GM19452 (cell line): ENCODE measurements around the gene CUTC.

ENCODE experiments used
- ATAC-seq: cut with Tn5 transposase; IDR thresholded peaks from one replicate; pipeline ENCODE4 v1.9.1; 2021; ENCODE audit not compliant: unreplicated experiment

The CUTC gene

DNA sequence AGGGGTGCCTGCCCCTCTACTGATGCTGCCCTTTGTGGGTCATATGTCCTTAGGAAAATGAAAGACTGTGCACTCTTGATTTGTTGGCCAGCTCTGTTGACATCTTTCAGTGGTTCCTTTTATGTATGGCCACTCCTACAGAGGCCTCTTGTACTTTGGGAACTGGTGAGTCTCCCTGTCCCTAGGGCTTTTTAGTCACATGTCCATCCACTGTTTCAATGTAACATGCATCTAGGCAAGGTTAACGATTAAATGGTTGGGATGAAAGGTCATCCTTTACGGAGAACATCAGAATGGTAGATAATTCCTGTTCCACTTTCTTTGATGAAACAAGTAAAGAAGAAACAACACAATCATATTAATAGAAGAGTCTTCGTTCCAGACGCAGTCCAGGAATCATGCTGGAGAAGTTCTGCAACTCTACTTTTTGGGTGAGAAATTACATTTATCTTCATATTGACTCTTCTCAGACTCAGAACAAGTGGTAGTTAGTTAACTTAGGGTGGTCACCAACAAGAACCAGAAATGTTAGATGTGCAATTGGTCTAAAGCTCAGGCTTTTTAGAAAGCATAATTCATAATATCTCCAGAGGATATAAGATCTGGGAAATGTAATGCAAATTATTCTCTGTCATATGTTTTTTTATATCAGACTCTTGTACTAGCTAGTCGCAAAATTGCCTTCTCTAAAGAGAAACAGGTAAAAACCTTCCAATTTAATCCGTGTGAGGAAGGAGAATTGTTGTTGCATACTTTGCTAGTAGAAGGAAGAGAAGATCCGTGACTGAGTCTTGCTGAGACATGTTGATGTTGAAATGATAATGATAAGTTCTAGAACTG, 50.6 kb downstream of the CUTC start, which contains the start of gene ABCC2:
Gene ABCC2, plus strand, starts transcription at position 194 of the 840 bp plus-strand sequence. Its CDS starts 205 bp downstream, at position 399.
- no peak for ATAC-seq

- no peak for ATAC-seq
Measured at GRCh38 chr10:99784016-99784726, 52.1 kb downstream of the CUTC start.

- no peak for ATAC-seq
Measured at GRCh38 chr10:99784727-99785441, 52.9 kb downstream of the CUTC start.

DNA sequence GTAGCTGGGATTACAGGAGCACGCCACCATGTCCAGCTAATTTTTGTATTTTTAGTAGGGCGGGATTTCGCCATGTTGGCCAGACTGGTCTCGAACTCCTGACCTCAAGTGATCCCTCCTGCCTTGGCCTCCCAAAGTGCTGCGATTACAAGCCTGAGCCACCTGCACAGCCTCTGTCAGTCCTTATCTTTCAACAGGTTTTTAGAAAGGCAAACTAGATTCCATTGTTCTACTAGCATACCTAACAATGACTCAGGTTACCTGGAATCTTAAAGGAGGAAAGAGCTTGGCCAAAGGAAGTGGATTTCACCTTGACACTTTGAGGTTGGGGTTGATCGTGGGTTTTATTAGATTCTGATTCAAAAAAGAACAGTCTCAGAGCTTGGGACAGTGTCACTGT, 53.6 kb downstream of the CUTC start:
- no peak for ATAC-seq

DNA sequence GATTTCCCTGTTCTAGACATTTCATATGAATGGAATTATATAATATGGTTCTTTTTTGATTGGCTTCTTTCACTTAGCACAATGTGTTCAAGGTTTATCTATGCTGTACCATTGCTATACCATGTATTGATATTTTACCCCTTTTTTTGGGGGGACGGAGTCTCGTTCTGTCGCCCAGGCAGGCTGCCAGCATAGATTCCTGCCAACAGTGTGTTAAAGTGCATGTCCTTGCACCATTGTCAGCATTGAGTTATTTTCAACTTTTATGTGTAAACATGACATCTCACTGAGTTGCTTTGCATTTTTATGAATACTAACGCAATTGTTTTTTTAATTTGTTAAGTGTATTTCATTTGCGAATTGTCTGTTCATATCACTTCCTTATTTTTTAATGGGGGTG, 55.3 kb downstream of the CUTC start:
- no peak for ATAC-seq

DNA sequence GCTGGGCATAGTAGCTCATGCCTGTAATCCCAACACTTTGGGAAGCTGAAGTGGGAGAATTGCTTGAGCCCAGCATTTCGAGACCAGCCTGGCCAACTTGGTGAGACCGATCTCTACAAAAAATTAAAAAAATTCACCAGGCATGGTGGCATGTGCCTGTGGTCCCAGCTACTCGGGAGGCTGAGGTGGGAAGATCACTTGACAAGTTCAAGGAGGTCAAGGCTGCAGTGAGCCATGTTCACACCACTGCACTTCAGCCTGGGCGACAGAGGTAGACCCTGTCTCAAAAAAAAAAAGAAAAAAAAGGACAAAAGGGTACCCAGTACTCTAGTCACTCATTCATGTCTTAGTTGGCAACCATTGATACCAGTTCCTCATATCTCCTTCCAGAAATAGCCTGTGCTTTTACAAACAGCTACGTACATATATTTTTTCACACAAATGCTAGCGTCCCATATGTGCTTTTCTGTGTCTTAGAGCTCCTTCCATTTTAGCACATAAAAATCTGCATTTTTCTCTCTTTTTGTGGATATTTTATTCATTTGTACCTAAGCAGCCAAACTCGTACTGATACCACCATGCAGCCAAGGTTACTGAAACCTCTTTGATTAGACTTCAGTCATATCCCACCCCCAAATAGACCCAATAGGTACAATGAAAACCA, 55.9 kb downstream of the CUTC start:
- ATAC-seq = no peak

DNA sequence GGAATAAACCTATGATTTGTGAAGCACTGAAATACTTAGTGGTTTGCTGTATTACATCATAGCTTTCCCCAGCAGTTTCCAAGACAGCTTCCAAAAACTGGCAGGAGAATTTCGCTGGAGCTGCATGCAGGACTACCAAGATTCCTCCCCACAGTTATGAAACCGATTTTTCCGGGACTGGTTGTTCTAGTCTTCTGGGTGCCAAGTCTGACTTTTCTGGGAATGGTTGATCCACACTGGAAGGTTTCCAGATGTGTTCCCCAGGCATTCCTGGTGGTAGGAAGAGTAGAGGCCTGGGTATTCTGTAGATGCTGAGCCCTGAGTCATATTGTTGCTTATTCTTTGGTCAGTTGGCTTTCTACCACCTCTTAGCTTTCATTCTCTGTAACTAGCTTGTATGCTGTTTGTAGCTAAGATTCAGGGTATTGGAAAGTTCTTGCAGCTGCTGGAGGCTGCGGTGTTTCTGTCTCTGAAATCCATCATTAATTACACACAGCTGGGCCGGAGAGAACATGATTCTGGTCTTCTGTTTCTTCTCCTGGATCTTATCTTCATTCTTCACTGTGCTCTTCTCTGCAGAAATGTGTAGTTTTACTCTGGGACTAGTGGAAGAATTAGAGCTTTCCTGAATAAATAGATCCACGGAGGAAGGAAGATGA, 56.7 kb downstream of the CUTC start:
- no peak for ATAC-seq

GRCh38 chr10:99791831-99792230, 59.8 kb downstream of the CUTC start:
- no peak for ATAC-seq

DNA sequence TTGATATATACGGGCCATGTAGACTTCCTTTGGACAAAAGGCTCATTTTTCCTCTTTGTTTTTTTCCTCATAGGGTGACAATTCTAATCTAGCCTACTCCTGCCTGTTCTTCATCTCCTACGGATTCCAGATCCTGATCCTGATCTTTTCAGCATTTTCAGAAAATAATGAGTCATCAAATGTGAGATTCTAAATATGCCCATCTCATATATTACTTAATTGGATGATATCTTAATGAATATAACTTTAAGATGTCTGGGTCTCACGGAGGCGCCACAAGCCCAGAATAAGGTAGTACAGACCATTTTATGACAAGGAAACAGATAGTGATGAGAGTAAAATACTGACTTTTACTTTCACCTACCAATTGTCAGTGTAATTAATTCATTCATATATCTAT, 61.8 kb downstream of the CUTC start:
- no peak for ATAC-seq

GRCh38 chr10:99796928-99797327, 64.9 kb downstream of the CUTC start:
- ATAC-seq = no peak

DNA sequence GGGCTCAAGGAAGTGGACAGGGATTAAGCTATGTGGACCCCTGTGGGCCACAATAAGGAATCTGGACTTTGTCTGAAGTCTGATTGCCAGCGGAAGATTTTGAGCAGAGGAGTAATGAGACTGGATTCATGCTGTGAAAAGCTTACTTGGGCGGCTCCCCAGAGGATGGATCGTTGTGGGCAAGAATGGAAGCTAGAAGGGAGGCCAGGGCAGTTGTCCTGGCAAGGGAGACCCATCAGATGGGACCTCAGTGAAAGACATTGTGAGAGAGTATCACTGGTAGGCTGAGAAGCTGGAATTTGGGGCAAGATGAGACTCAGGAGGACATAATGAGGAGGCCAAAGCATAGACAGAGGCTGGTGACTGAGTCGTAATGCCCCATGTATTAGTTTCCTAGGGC, 66.0 kb downstream of the CUTC start:
- ATAC-seq = no peak

- no peak for ATAC-seq
Measured at GRCh38 chr10:99798920-99799319, 66.9 kb downstream of the CUTC start.

DNA sequence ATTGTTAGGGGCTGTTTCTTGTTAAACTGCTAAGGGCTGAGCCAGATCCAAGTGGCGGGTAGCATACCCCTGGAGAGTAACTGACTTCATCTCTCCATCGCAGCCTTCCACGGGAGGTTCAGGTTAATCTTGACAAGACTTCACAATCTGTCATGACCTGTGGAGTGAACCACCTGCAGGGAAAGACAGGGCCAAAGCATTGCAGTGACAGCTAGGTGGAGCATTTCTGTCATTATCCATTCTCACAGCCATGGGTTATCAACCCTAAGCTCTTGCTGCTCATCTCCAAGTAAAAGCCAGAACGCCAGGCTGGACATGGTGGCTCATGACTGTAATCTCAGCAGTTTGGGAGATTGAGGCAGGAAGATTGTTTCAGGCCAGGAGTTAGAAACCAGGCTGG, 67.6 kb downstream of the CUTC start:
- no peak for ATAC-seq

- ATAC-seq = no peak
Measured at GRCh38 chr10:99804471-99804870, 72.4 kb downstream of the CUTC start.

DNA sequence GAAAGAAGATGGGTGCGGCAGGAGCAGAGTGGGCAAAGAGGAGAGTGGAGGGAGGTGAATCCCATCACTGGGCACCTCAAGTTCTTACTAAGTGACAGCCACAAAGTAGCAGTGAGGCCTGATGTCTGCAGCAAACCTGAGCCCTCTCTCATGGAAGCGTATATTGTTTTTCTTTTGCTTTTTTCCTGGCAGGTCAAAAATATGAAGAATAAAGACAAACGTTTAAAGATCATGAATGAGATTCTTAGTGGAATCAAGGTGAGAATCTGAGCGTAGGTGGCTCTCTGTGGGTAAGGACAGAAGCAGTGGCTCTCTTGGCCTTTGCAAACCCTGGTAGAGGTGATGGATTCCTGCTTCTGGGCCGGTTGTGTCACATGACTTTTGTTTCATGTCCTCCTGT, 73.2 kb downstream of the CUTC start:
- ATAC-seq = no peak
